HEK293T (cell line): ENCODE results near the gene C8B.

Source experiments
- CTCF ChIA-PET: fragments of 350-600 bp; formaldehyde crosslinking; extraction: SDS; loops from one replicate; lab custom pipeline; 2021; ENCODE audit warnings: antibody characterized with exemption, inconsistent platforms; lab: Yijun Ruan, JAX
- POLR2A ChIA-PET: fragments of 350-600 bp; formaldehyde crosslinking; extraction: SDS; loops from one replicate; lab custom pipeline; 2020; ENCODE audit warnings: antibody characterized with exemption, inconsistent platforms; lab: Yijun Ruan, JAX
- DNase-seq: peaks from one replicate; pipeline ENCODE4 v3.0.0; 2012; ENCODE audit warnings: mixed read lengths; ENCODE audit errors: extremely low spot score
- ARNT ChIP-seq: fragments of 450-650 bp; IDR thresholded peaks from 2 replicates; pipeline ENCODE4 v1.6.1; 2017; ENCODE audit warnings: mild to moderate bottlenecking
- BHLHE40 ChIP-seq: fragments of 450-650 bp; IDR thresholded peaks from 2 replicates; pipeline ENCODE4 v1.6.1; 2016; ENCODE audit warnings: mild to moderate bottlenecking, moderate library complexity, borderline replicate concordance
- CTBP1 ChIP-seq: fragments of 450-650 bp; IDR thresholded peaks from 2 replicates; pipeline ENCODE4 v1.6.1; 2016; ENCODE audit warnings: borderline replicate concordance
- ELF4 ChIP-seq: fragments of 450-650 bp; IDR thresholded peaks from 2 replicates; pipeline ENCODE4 v1.6.1; 2017; ENCODE audit warnings: antibody characterized with exemption
- FOXA1 ChIP-seq: fragments of 450-650 bp; IDR thresholded peaks from 2 replicates; pipeline ENCODE4 v1.6.1; 2016; ENCODE audit warnings: mild to moderate bottlenecking
- FOXK2 ChIP-seq: fragments of 450-650 bp; IDR thresholded peaks from 2 replicates; pipeline ENCODE4 v1.6.1; 2016; ENCODE audit warnings: mild to moderate bottlenecking
- FOXM1 ChIP-seq: fragments of 450-650 bp; IDR thresholded peaks from 2 replicates; pipeline ENCODE4 v1.6.1; 2017; ENCODE audit warnings: mild to moderate bottlenecking, borderline replicate concordance
- HDGF ChIP-seq: fragments of 450-650 bp; IDR thresholded peaks from 2 replicates; pipeline ENCODE4 v1.6.1; 2017; ENCODE audit warnings: antibody characterized with exemption, borderline replicate concordance
- L3MBTL2 ChIP-seq: fragments of 450-650 bp; conservative IDR thresholded peaks from 2 replicates; pipeline ENCODE4 v1.6.1; 2016; ENCODE audit warnings: mild to moderate bottlenecking
- LEF1 ChIP-seq: fragments of 450-650 bp; IDR thresholded peaks from 2 replicates; pipeline ENCODE4 v1.6.1; 2017; ENCODE audit warnings: mild to moderate bottlenecking, borderline replicate concordance
- NFRKB ChIP-seq: fragments of 450-650 bp; IDR thresholded peaks from 2 replicates; pipeline ENCODE4 v1.6.1; 2016; ENCODE audit warnings: mild to moderate bottlenecking, moderate library complexity
- PKNOX1 ChIP-seq: fragments of 450-650 bp; IDR thresholded peaks from 2 replicates; pipeline ENCODE4 v1.6.1; 2016
- SP1 ChIP-seq: fragments of 450-650 bp; IDR thresholded peaks from 2 replicates; pipeline ENCODE4 v1.6.1; 2017
- SUZ12 ChIP-seq: fragments of 450-650 bp; IDR thresholded peaks from 2 replicates; pipeline ENCODE4 v1.6.1; 2016; ENCODE audit warnings: mild to moderate bottlenecking
- TARDBP ChIP-seq: fragments of 450-650 bp; IDR thresholded peaks from 2 replicates; pipeline ENCODE4 v1.6.1; 2016
- ZNF384 ChIP-seq: fragments of 450-650 bp; IDR thresholded peaks from 2 replicates; pipeline ENCODE4 v1.6.1; 2016

Gene C8B

DNA sequence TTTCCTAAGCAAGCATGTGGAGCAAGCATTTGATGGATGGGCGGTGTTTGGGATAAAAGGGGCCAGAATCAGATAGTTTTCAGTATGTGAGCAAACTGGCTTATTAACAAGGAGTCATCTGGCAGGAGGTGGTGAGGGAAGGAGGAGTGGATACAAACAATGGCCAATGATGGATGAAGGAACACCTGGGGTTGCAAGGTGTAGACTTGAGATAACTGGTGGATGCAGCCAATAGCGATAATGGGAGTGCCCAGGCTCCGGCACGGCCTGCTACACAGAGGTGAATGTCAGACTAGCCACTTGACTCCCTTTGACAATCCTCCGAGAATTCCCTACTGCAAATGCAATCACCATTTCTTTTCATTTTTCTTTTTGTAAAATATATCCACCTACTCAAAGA, 41.7 kb downstream of the C8B start:
- ChIA-PET POLR2A (no interaction called here), CTCF (no interaction called here)
- no peak for DNase-seq
- TF ChIP-seq ZNF384 = no peak
- no peak for TF ChIP-seq FOXM1
- no peak for TF ChIP-seq PKNOX1
- TF ChIP-seq FOXK2 = no peak
- no peak for TF ChIP-seq LEF1
- no peak for TF ChIP-seq SP1
- no peak for TF ChIP-seq TARDBP
- no peak for TF ChIP-seq SUZ12
- TF ChIP-seq ARNT = no peak
- no peak for TF ChIP-seq HDGF

DNA sequence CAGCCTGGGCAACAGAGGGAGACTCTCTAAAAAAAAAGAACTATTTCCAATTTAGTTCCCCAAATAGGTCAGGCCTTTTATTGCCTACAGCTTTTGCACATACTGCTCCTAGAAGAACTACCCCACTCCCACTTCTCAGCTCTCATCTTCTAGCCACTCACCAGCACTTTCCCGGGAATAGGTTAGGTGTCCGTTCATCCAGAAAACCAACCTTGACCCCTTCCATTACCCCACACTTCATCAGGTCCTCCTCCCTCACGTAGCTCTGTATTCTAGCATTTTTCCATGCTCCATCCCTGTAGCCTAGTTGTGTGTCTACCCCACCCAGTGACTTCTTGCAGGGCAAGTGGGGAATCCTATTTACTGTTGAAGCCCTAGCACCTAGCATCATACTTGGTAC, 42.6 kb downstream of the C8B start:
- no peak for TF ChIP-seq FOXA1
- TF ChIP-seq CTBP1 = no peak
- TF ChIP-seq TARDBP = no peak
- no peak for TF ChIP-seq ZNF384
- no peak for TF ChIP-seq ARNT
- no peak for TF ChIP-seq PKNOX1
- TF ChIP-seq ELF4 = no peak
- no peak for TF ChIP-seq NFRKB
- no peak for TF ChIP-seq HDGF
- TF ChIP-seq LEF1 = no peak
- TF ChIP-seq FOXK2 = no peak
- no peak for TF ChIP-seq SUZ12
- no peak for TF ChIP-seq SP1
- ChIA-PET CTCF (no interaction called here), POLR2A (no interaction called here)
- no peak for DNase-seq

DNA sequence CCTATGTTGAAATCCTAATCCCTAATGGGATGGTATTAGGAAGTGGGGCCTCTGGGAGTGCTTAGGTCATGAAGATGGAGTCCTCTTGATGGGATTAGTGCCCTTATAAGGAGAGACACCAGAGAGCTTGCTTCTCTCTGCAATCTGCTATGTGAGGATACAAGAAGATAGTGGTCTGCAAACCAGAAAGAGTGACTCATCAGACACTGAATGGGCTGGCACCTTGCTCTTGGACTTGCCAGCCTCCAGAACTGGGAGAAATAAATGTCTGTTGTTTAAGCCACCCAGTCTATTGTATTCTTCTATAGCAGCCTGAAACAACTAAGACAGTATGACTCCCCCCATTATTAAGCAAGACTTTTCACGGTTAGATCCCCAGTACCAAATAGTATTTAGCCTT, 43.3 kb downstream of the C8B start:
- no peak for DNase-seq
- CTCF ChIA-PET = no interaction called here
- POLR2A ChIA-PET = no interaction called here
- TF ChIP-seq TARDBP (no peak), FOXA1 (no peak), FOXK2 (no peak), LEF1 (no peak), NFRKB (no peak), ELF4 (no peak), CTBP1 (no peak), SP1 (no peak), PKNOX1 (no peak), ARNT (no peak), L3MBTL2 (no peak), ZNF384 (no peak), HDGF (no peak), SUZ12 (no peak), BHLHE40 (no peak), FOXM1 (no peak)

DNA sequence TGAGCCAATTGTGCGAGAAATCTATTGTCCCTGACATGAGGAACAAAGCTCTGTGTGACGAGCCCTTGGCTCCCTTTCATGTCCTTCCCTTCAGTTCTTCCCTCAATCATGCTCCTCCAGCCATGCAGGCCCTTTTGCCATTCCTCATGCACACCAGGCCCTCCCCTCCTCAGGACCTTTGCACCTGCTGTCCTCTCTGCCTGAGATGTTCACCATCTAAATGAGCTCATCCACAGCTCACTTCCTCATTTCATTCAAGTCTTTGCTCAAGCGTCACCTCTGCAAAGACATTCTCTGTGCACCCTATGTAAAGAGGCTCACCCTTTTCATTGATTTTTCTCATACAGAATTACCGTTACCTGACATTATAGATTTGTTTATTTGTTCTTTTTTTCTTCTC, 43.7 kb downstream of the C8B start:
- DNase-seq = no peak
- CTCF ChIA-PET = no interaction called here
- POLR2A ChIA-PET = no interaction called here
- TF ChIP-seq HDGF (no peak), LEF1 (no peak), FOXK2 (no peak), L3MBTL2 (no peak), FOXM1 (no peak), TARDBP (no peak), ZNF384 (no peak), NFRKB (no peak), PKNOX1 (no peak), CTBP1 (no peak), ARNT (no peak), ELF4 (no peak), SP1 (no peak), BHLHE40 (no peak), FOXA1 (no peak), SUZ12 (no peak)

- no peak for DNase-seq
- CTCF ChIA-PET = no interaction called here
- POLR2A ChIA-PET = no interaction called here
- TF ChIP-seq NFRKB = no peak
- no peak for TF ChIP-seq FOXA1
- no peak for TF ChIP-seq ARNT
- TF ChIP-seq FOXM1 = no peak
- TF ChIP-seq SUZ12 = no peak
- TF ChIP-seq L3MBTL2 = no peak
- TF ChIP-seq LEF1 = no peak
- no peak for TF ChIP-seq SP1
- TF ChIP-seq ELF4 = no peak
- TF ChIP-seq CTBP1 = no peak
- no peak for TF ChIP-seq HDGF
- TF ChIP-seq FOXK2 = no peak
- no peak for TF ChIP-seq ZNF384
- TF ChIP-seq PKNOX1 = no peak
Observed at GRCh38 chr1:56921479-56921878, 44.3 kb downstream of the C8B start.

GRCh38 chr1:56920591-56921001, 45.2 kb downstream of the C8B start:
- TF ChIP-seq CTBP1 (no peak), BHLHE40 (no peak), FOXK2 (no peak)
- ChIA-PET POLR2A (no interaction called here), CTCF (no interaction called here)
- no peak for DNase-seq
